Activated B cell treated with CpG ODN at 0.5 μM for 24 hours (primary cell): ENCODE results near the gene KHDC4. TPM values are rescaled to one million over a fixed set of nuclear protein-coding genes. Genes with fewer than 3 reads are reported as not detected.

Source experiments
- ATAC-seq: fragments of 200-7000 bp; cut with Tn5 transposase; one replicate; pipeline ENCODE4 v1.10.0; 2021; ENCODE audit warnings: low read depth, mild to moderate bottlenecking, moderate library complexity
- CTCF ChIA-PET: fragments of 350-600 bp; sonication (Branson Sonifier 250); formaldehyde crosslinking; loops from one replicate; lab custom pipeline; 2021; ENCODE audit warnings: antibody characterized with exemption; lab: Charles Lee
- POLR2A ChIA-PET: fragments of 350-600 bp; sonication (Branson Sonifier 250); formaldehyde crosslinking; loops from one replicate; lab custom pipeline; 2021; ENCODE audit warnings: antibody characterized with exemption; lab: Charles Lee
- DNase-seq: peaks from one replicate; pipeline ENCODE4 v3.0.0; 2022
- H3K27ac Mint-ChIP-seq: one replicate; pipeline ENCODE4 v1.8.0; 2020; ENCODE audit warnings: mixed read lengths
- H3K27me3 Mint-ChIP-seq: one replicate; pipeline ENCODE4 v1.8.0; 2021; ENCODE audit warnings: mixed read lengths
- H3K36me3 Mint-ChIP-seq: one replicate; pipeline ENCODE4 v1.8.0; 2021; ENCODE audit warnings: low read depth, mixed read lengths
- H3K4me1 Mint-ChIP-seq: one replicate; pipeline ENCODE4 v1.8.0; 2021; ENCODE audit warnings: mixed read lengths
- H3K4me3 Mint-ChIP-seq: one replicate; pipeline ENCODE4 v1.8.0; 2020; ENCODE audit warnings: mild to moderate bottlenecking, mixed read lengths
- H3K9me3 Mint-ChIP-seq: one replicate; pipeline ENCODE4 v1.8.0; 2020; ENCODE audit warnings: mixed read lengths
- CTCF ChIP-seq: fragments of 200-600 bp; IDR thresholded peaks from one replicate; pipeline ENCODE4 v1.8.0; 2022; ENCODE audit warnings: antibody characterized with exemption, mild to moderate bottlenecking
- intact Hi-C: fragments of 100-400 bp; cut with micrococcal nuclease; formaldehyde crosslinking; loops from one replicate; pipeline ENCODE4 v1.15.1; 2024
- total RNA-seq: library from RNA; stranded (reverse); gene quantifications from 2 replicates; pipeline ENCODE4 v1.2.3, GENCODE V29; 2022

The KHDC4 gene
- total RNA-seq, 1 donor from 2014 or later, result 105 TPM

- CTCF ChIA-PET, result no interaction called here
- POLR2A ChIA-PET, result no interaction called here
These were observed 44.6 kb downstream of the KHDC4 start for GRCh38 chr1:155889566-155889965.

GRCh38 chr1:155888481-155888880 is 45.7 kb downstream of the KHDC4 start:
- DNase-seq, result no peak
- H3K36me3 Mint-ChIP-seq, result no peaks in the 10 kb centered on the region
- intact Hi-C loops, result no loop called here
- H3K27ac Mint-ChIP-seq, result no peak overlapping the region
- no peak overlapping the region for H3K4me3 Mint-ChIP-seq
- CTCF ChIA-PET, result no interaction called here
- no peak for TF ChIP-seq CTCF
- no peak for ATAC-seq
- H3K4me1 Mint-ChIP-seq, result peaks cover 2% of the 10 kb centered on the region
- H3K27me3 Mint-ChIP-seq, result no peaks in the 10 kb centered on the region
- no peaks in the 10 kb centered on the region for H3K9me3 Mint-ChIP-seq
- POLR2A ChIA-PET, result no interaction called here

More at GRCh38 chr1:155889566-155889965, 44.6 kb downstream of the KHDC4 start:
- ATAC-seq (no peak), DNase-seq (no peak)
- H3K9me3 Mint-ChIP-seq, result no peaks in the 10 kb centered on the region
- TF ChIP-seq CTCF, result no peak
- no peaks in the 10 kb centered on the region for H3K4me1 Mint-ChIP-seq
- no peaks in the 10 kb centered on the region for H3K27me3 Mint-ChIP-seq
- no peak overlapping the region for H3K27ac Mint-ChIP-seq
- no peak overlapping the region for H3K4me3 Mint-ChIP-seq
- no peaks in the 10 kb centered on the region for H3K36me3 Mint-ChIP-seq
- intact Hi-C loops, result no loop called here

- Mint-ChIP-seq H3K27ac (no peak overlapping the region), H3K27me3 (no peaks in the 10 kb centered on the region), H3K4me1 (peaks cover 12% of the 10 kb centered on the region), H3K9me3 (no peaks in the 10 kb centered on the region), H3K4me3 (no peak overlapping the region), H3K36me3 (peaks cover 3% of the 10 kb centered on the region)
- ChIA-PET POLR2A (interaction anchor here (0.6 kb wide), 1 partner anchor 25 kb away, joined by 4 read pairs; no protein-coding TSS in a partner anchor), CTCF (no interaction called here)
- no peak for ATAC-seq
- DNase-seq, result no peak
- no peak for TF ChIP-seq CTCF
- intact Hi-C loops, result no loop called here
These were observed 49.2 kb downstream of the KHDC4 start for GRCh38 chr1:155884982-155885381.

- no peak for ATAC-seq
- peaks cover 12% of the 10 kb centered on the region for H3K4me1 Mint-ChIP-seq
- no peaks in the 10 kb centered on the region for H3K9me3 Mint-ChIP-seq
- H3K4me3 Mint-ChIP-seq, result no peak overlapping the region
- POLR2A ChIA-PET, result interaction anchor here (0.6 kb wide), 2 partner anchors 26 to 123 kb away, joined by 3 to 4 read pairs; no protein-coding TSS in a partner anchor
- CTCF ChIA-PET, result no interaction called here
- TF ChIP-seq CTCF, result no peak
- H3K27me3 Mint-ChIP-seq, result no peaks in the 10 kb centered on the region
- intact Hi-C loops, result no loop called here
- DNase-seq, result no peak
- H3K27ac Mint-ChIP-seq, result no peak overlapping the region
- H3K36me3 Mint-ChIP-seq, result peaks cover 3% of the 10 kb centered on the region
These were observed 49.9 kb downstream of the KHDC4 start for GRCh38 chr1:155884031-155884960.

GRCh38 chr1:155882766-155883165 is 51.4 kb downstream of the KHDC4 start:
- ChIA-PET CTCF (no interaction called here), POLR2A (interaction anchor here (1.0 to 1.6 kb wide), 5 partner anchors 24 to 52 kb away, joined by 3 to 7 read pairs (median 4); partner anchors contain the start of genes GON4L, KHDC4 and SYT11)
- Mint-ChIP-seq H3K4me3 (no peak overlapping the region), H3K4me1 (peaks cover 12% of the 10 kb centered on the region), H3K36me3 (peaks cover 3% of the 10 kb centered on the region), H3K27me3 (no peaks in the 10 kb centered on the region), H3K27ac (no peak overlapping the region), H3K9me3 (no peaks in the 10 kb centered on the region)
- TF ChIP-seq CTCF, result no peak
- ATAC-seq (no peak), DNase-seq (no peak)
- intact Hi-C loops, result no loop called here
